H1 (cell line): ENCODE results near the gene TRAF5. TPM values are rescaled to one million over a fixed set of nuclear protein-coding genes. Genes with fewer than 3 reads are reported as not detected.

Experiments used
- CTCF ChIA-PET: fragments of 300-600 bp; sonication (Branson Sonifier 250); formaldehyde crosslinking; loops from one replicate; lab custom pipeline; 2021; ENCODE audit not compliant: partially characterized antibody; lab: Charles Lee
- POLR2A ChIA-PET: fragments of 300-600 bp; sonication (Branson Sonifier 250); formaldehyde crosslinking; loops from one replicate; lab custom pipeline; 2021; ENCODE audit warnings: inconsistent platforms; ENCODE audit not compliant: partially characterized antibody; lab: Charles Lee
- DNase-seq, 2 experiments: peaks; one replicate each; pipeline versions ENCODE4 v3.0.0 to v3.0.0-alpha.2; 2010 to 2022; ENCODE audit warnings: low spot score in 2 of 2, low read depth in 1 of 2, mixed read lengths in 1 of 2
- FAIRE-seq: peaks from 2 replicates; lab custom pipeline; 2011; peaks lifted over from hg19 to GRCh38; lab: Jason Lieb, UNC
- H2AFZ ChIP-seq: 2 replicates; pipeline ENCODE4 v1.8.1; 2012; ENCODE audit warnings: low read length, inconsistent platforms
- H2AK5ac ChIP-seq: 2 replicates; pipeline ENCODE4 v1.6.1; 2013; ENCODE audit warnings: low read depth, low read length
- H2BK120ac ChIP-seq: replicated peaks from 2 replicates; pipeline ENCODE3; 2013; ENCODE audit warnings: low read depth, low read length, inconsistent platforms
- H2BK12ac ChIP-seq: 2 replicates; pipeline ENCODE4 v1.6.1; 2013; ENCODE audit warnings: low read depth, low read length
- H2BK15ac ChIP-seq: 2 replicates; pipeline ENCODE4 v1.6.1; 2013; ENCODE audit warnings: low read length
- H2BK20ac ChIP-seq: 2 replicates; pipeline ENCODE4 v1.6.1; 2013; ENCODE audit warnings: low read length
- H2BK5ac ChIP-seq: 2 replicates; pipeline ENCODE4 v1.6.1; 2013; ENCODE audit warnings: low read depth, low read length
- H3K14ac ChIP-seq: 2 replicates; pipeline ENCODE4 v1.6.1; 2013; ENCODE audit warnings: inconsistent platforms; ENCODE audit not compliant: insufficient read length
- H3K18ac ChIP-seq: 2 replicates; pipeline ENCODE4 v1.6.1; 2013; ENCODE audit warnings: low read length; ENCODE audit errors: extremely low read depth
- H3K23ac ChIP-seq: 2 replicates; pipeline ENCODE4 v1.6.1; 2013; ENCODE audit warnings: inconsistent platforms; ENCODE audit not compliant: insufficient read length
- H3K23me2 ChIP-seq: 2 replicates; pipeline ENCODE4 v1.6.1; 2013; ENCODE audit warnings: low read depth, low read length
- H3K27ac ChIP-seq: 2 replicates; pipeline ENCODE4 v1.6.1; 2011; ENCODE audit warnings: low read depth, low read length, inconsistent platforms
- H3K27me3 ChIP-seq, 4 experiments: replicated peaks in 1 of 4; 1 replicate in 1 of 4; 2 replicates in 3 of 4; pipeline versions ENCODE4 v1.6.1 to v1.8.1; 2011 to 2013; ENCODE audit warnings: low read length in 3 of 4, mild to moderate bottlenecking in 3 of 4, inconsistent platforms in 2 of 4, mixed read lengths in 2 of 4, moderate library complexity in 1 of 4; ENCODE audit not compliant: control insufficient read depth in 3 of 4, insufficient read depth in 3 of 4; ENCODE audit errors: extremely low read depth in 1 of 4
- H3K36me3 ChIP-seq, 4 experiments: 2 replicates each; pipeline versions ENCODE4 v1.6.1 to v1.8.1; 2011 to 2013; ENCODE audit warnings: mild to moderate bottlenecking in 4 of 4, low read length in 3 of 4, moderate library complexity in 2 of 4, control low read depth in 1 of 4, inconsistent platforms in 1 of 4; ENCODE audit not compliant: insufficient read depth in 4 of 4, control insufficient read depth in 2 of 4
- H3K4ac ChIP-seq: replicated peaks from 2 replicates; pipeline ENCODE3; 2013; ENCODE audit warnings: low read length, low read depth, mixed read lengths, inconsistent platforms; ENCODE audit not compliant: insufficient read length
- H3K4me1 ChIP-seq, 4 experiments: replicated peaks in 1 of 4; 1 replicate in 1 of 4; 2 replicates in 3 of 4; pipeline versions ENCODE4 v1.6.1 to v1.8.1; 2011 to 2013; ENCODE audit warnings: low read length in 3 of 4, inconsistent platforms in 2 of 4, mixed read lengths in 1 of 4; ENCODE audit not compliant: insufficient read depth in 4 of 4, control insufficient read depth in 3 of 4
- H3K4me2 ChIP-seq, 2 experiments: 2 replicates each; pipeline versions ENCODE4 v1.6.1 to v1.8.1; 2011 to 2013; ENCODE audit warnings: low read depth in 2 of 2, low read length in 2 of 2, control low read depth in 1 of 2, inconsistent platforms in 1 of 2, mild to moderate bottlenecking in 1 of 2; ENCODE audit not compliant: insufficient read depth in 1 of 2
- H3K4me3 ChIP-seq, 4 experiments: fragments of 200-600, 300-600 bp in 1 of 4; sonication (generic), shearing (Covaris generic), sonication (Bioruptor Twin) in 1 of 4; 2 replicates each; pipeline versions ENCODE4 v1.5.1 to v1.8.1; 2011 to 2016; ENCODE audit warnings: low read length in 4 of 4, low read depth in 3 of 4, control low read depth in 2 of 4, inconsistent platforms in 2 of 4, mild to moderate bottlenecking in 2 of 4, mixed read lengths in 1 of 4, moderate library complexity in 1 of 4; ENCODE audit not compliant: insufficient read depth in 2 of 4; ENCODE audit errors: extremely low read depth in 1 of 4
- H3K56ac ChIP-seq: replicated peaks from 2 replicates; pipeline ENCODE3; 2013; ENCODE audit warnings: low read depth, mild to moderate bottlenecking, mixed read lengths, low read length, inconsistent platforms; ENCODE audit not compliant: insufficient read length
- H3K79me1 ChIP-seq: 2 replicates; pipeline ENCODE4 v1.6.1; 2013; ENCODE audit warnings: low read depth, low read length, control low read depth
- H3K79me2 ChIP-seq, 2 experiments: 2 replicates each; pipeline versions ENCODE4 v1.6.1 to v1.8.1; 2012 to 2013; ENCODE audit warnings: low read length in 2 of 2, mild to moderate bottlenecking in 2 of 2, inconsistent platforms in 1 of 2; ENCODE audit not compliant: insufficient read depth in 2 of 2, control insufficient read depth in 1 of 2
- H3K9ac ChIP-seq, 4 experiments: replicated peaks in 1 of 4; 1 replicate in 1 of 4; 2 replicates in 3 of 4; pipeline versions ENCODE4 v1.6.1 to v1.8.1; 2011 to 2013; ENCODE audit warnings: low read depth in 3 of 4, low read length in 3 of 4, control low read depth in 2 of 4, mild to moderate bottlenecking in 2 of 4, moderate library complexity in 2 of 4, inconsistent platforms in 1 of 4; ENCODE audit errors: extremely low read depth in 1 of 4
- H3K9me3 ChIP-seq, 2 experiments: 2 replicates each; pipeline versions ENCODE4 v1.6.1 to v1.8.1; 2012 to 2013; ENCODE audit warnings: mild to moderate bottlenecking in 2 of 2, moderate library complexity in 2 of 2, control low read depth in 1 of 2, inconsistent platforms in 1 of 2, low read depth in 1 of 2, low read length in 1 of 2, mixed read lengths in 1 of 2; ENCODE audit not compliant: insufficient read depth in 2 of 2
- H4K20me1 ChIP-seq, 2 experiments: replicated peaks in 1 of 2; 2 replicates each; pipeline versions ENCODE3 to v1.8.1; 2011 to 2013; ENCODE audit warnings: inconsistent platforms in 2 of 2, low read length in 2 of 2, mild to moderate bottlenecking in 1 of 2; ENCODE audit not compliant: insufficient read depth in 2 of 2, control insufficient read depth in 1 of 2
- H4K5ac ChIP-seq: 2 replicates; pipeline ENCODE4 v1.6.1; 2013; ENCODE audit warnings: low read length, low read depth, mixed read lengths, inconsistent platforms; ENCODE audit not compliant: insufficient read length
- H4K8ac ChIP-seq: 2 replicates; pipeline ENCODE4 v1.8.0; 2013; ENCODE audit warnings: mild to moderate bottlenecking, moderate library complexity, low read length, inconsistent platforms; ENCODE audit not compliant: insufficient read depth; ENCODE audit errors: extremely low read depth
- H4K91ac ChIP-seq: replicated peaks from 2 replicates; pipeline ENCODE3; 2013; ENCODE audit warnings: low read length, mixed read lengths, inconsistent platforms; ENCODE audit not compliant: insufficient read length
- BRCA1 ChIP-seq: IDR thresholded peaks from 2 replicates; pipeline ENCODE4 v1.6.1; 2012; ENCODE audit warnings: low read depth, low read length, improper control_type of control experiment
- CBX8 ChIP-seq: fragments of 300-800, 300-1000 bp; sonication (generic); IDR thresholded peaks from 2 replicates; pipeline ENCODE4 v1.7.1; 2016; ENCODE audit warnings: low read depth, low read length, borderline replicate concordance
- KDM1A ChIP-seq: fragments of 200-600, 300-600 bp; sonication (generic); IDR thresholded peaks from 2 replicates; pipeline ENCODE4 v1.7.1; 2016; ENCODE audit warnings: mild to moderate bottlenecking, low read length, borderline replicate concordance
- MAX ChIP-seq: IDR thresholded peaks from 2 replicates; pipeline ENCODE4 v1.6.1; 2012; ENCODE audit warnings: inconsistent platforms
- POLR2A ChIP-seq, 2 experiments: IDR thresholded peaks; 1 replicate in 1 of 2; 2 replicates in 1 of 2; pipeline ENCODE4 v1.6.1; 2011; ENCODE audit warnings: low read depth in 2 of 2, low read length in 2 of 2, mild to moderate bottlenecking in 2 of 2; ENCODE audit errors: control extremely low read depth in 1 of 2
- WGBS, 2 experiments: shearing (Covaris generic) in 1 of 2; methylation state at CpG; one replicate each; pipeline versions ENCODE4 v1.1.6 to v1.1.7; 2013 to 2015; ENCODE audit warnings: low lambda C conversion rate in 2 of 2, mixed read lengths in 2 of 2, inconsistent platforms in 1 of 2, low coverage in 1 of 2, missing lambda C conversion rate in 1 of 2; ENCODE audit not compliant: insufficient replicate concordance in 2 of 2, insufficient coverage in 1 of 2, insufficient read length in 1 of 2; ENCODE audit errors: extremely low coverage in 1 of 2, missing lambda C conversion rate in 1 of 2; 5-methylcytosine and 5-hydroxymethylcytosine counted together
- polyA plus RNA-seq, 7 experiments: library from polyadenylated mRNA; depleted of rRNA in 3 of 7; stranded (reverse) in 5 of 7; unstranded in 2 of 7; fragments of >200 nt in 5 of 7; fragments of 200-250 nt in 2 of 7; gene quantifications; 1 replicate in 5 of 7; 2 replicates in 1 of 7; 4 replicates in 1 of 7; pipeline versions ENCODE4 v1.2.1 to v1.2.3, GENCODE V29; 2011 to 2013; ENCODE audit warnings: missing spikeins in 2 of 7, mixed read lengths in 2 of 7
- total RNA-seq: library from RNA; stranded (reverse); fragmentation: NEBNext Ultra II Directional; extraction: Animal tissue kit (Norgen Biotek cat#: 25700); gene quantifications from 2 replicates; pipeline ENCODE4 v1.2.1, GENCODE V29; 2021

Gene TRAF5
- total and polyA plus RNA-seq, 2 of the 8 experiments (the other 6 are each of a cell fraction or from before 2014, with no cell fraction given) = 13.0 to 17.1 TPM

DNA sequence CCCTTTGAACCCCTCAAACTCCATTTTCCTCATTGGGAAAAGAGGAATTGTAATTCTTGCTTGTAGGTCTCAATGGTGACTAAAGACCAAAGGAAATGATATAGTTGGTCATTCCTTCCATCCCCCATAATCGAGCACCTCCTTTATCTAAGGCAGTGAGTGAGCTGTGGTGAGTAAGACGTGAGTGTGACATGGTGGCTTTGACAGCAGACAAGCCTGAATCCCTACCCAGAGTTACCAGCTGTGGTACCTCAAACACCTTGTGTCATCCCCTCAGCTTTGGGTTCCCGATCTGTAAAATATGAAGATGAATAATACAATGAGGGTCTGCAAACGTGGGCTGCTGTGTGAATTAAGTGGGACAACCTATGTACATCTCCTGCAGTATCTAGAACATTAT, 8.4 kb downstream of the TRAF5 start:
- POLR2A ChIA-PET = no interaction called here
- Histone ChIP-seq H2BK12ac (no peak overlapping the region; the same call in 1 of the 2 replicates), H2AK5ac (no peak overlapping the region), H3K79me1 (peaks cover 10% of the 10 kb centered on the region; the same call in 1 of the 2 replicates), H3K79me2 (peaks cover 0 to 72% of the 10 kb centered on the region in 2 experiments; a peak in 2 of 4 replicates), H3K4me1 (peaks cover 8 to 16% (median 11%) of the 10 kb centered on the region in 4 experiments), H2BK5ac (no peak overlapping the region), H3K27me3 (no peaks in the 10 kb centered on the region), H2AFZ (no peak overlapping the region), H3K4me3 (no peak overlapping the region), H3K9me3 (no peaks in the 10 kb centered on the region), H4K20me1 (peaks cover 0 to 9% of the 10 kb centered on the region in 2 experiments), H3K56ac (no peak overlapping the region), H2BK120ac (no peak overlapping the region), H3K14ac (no peak overlapping the region), H3K18ac (no peak overlapping the region), H3K4me2 (no peak overlapping the region), H3K23ac (no peak overlapping the region), H3K23me2 (no peaks in the 10 kb centered on the region), H3K36me3 (no peaks in the 10 kb centered on the region), H3K4ac (no peak overlapping the region), H2BK20ac (no peak overlapping the region), H4K91ac (no peak overlapping the region), H3K9ac (no peak overlapping the region), H4K5ac (no peak overlapping the region), H4K8ac (no peak overlapping the region), H3K27ac (no peak overlapping the region), H2BK15ac (no peak overlapping the region)
- WGBS, 2 experiments = 82% methylated on average over 4 of the region's 4 CpGs; no CpG with 5 or more reads in 1 of the 2 experiments
- CTCF ChIA-PET = interaction anchor here (1.8 to 3.0 kb wide), 2 partner anchors 12 to 17 kb away, joined by 9 to 15 read pairs; no protein-coding TSS in a partner anchor
- no peak for TF ChIP-seq MAX
- no peak for TF ChIP-seq CBX8
- no peak for TF ChIP-seq POLR2A (IDR thresholded peaks at IDR 0.05; ENCODE audit: control extremely low read depth in 1 of 2, low read depth in 2 of 2, low read length in 2 of 2)
- TF ChIP-seq KDM1A = no peak
- no peak for TF ChIP-seq BRCA1
- peak in 1 of 2 experiments; percentile 11 for DNase-seq
- FAIRE-seq = no peak
